Measurements from ENCODE around the gene ARHGAP6.

Gene ARHGAP6

DNA sequence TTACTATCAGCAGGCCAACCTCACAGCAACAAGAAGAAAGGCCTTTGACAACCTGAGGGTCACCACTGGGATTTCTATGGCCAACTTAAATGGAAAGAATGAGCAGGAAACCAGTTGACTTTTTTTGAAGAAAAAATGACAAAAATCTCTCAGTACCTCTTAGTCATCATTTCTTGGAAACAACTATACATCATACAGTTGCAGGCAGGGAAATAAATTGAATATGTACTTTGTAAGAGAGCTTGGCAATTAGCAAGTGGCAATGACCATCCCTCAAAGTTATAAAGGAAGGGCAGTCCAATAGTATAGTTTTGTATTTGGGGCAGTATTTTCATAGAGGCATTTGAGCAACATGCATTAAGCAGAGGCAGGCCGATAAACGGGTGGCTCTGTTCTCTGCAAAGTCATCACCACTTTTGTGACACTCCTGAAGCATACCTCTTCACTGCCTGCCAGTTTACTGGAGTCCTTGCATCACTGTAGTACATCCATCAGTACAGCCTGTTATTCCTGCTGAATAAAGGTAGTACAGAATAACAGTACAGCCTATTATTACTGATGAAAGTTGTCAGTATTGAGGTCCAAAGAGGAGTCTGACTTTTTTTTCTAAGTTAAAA is 455.8 kb downstream of the ARHGAP6 start:
- no peak for FAIRE-seq

- peak; percentile 38 for FAIRE-seq
These were observed 459.0 kb downstream of the ARHGAP6 start for GRCh38 chrX:11206716-11207115.

DNA sequence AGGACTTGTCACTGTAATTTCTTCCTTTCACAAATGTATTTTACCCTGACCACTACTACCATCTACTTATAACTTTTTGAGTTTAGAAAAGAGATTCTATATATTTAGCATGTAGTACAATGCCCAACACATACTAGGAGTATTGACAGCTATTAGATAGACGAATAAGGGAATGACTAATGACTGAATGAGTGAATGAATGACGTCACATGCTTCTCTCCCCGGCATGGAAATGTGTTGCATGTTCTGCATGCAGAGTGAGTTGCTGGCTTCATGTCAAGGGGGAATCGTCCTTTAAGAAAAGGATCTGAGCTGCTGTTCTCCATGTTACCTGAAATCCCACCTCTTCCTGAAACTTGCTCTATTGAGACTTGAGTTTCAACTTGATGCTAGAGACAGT is 459.9 kb downstream of the ARHGAP6 start:
- FAIRE-seq: no peak

GRCh38 chrX:11197671-11198070 is 468.0 kb downstream of the ARHGAP6 start:
- FAIRE-seq: no peak

DNA sequence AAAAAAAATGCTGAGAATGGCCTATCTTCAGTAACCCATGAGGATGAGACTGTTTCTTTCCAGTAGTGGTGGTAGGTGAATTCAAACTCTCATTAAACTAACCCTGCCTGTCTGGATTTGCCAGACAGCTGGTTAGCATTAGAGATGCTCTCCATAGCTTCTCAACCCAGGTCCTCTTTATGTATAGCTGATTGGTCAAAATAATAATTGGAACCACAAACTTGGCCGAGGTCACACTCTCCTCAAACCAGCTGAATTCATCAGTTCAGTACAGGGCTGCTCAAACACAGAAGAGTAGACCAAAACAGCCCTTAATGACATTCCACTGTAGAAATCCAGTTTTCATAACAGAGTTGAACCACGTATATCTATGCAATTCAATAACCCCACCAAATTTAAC is 469.2 kb downstream of the ARHGAP6 start:
- no peak for FAIRE-seq

GRCh38 chrX:11193035-11193469 is 472.7 kb downstream of the ARHGAP6 start:
- FAIRE-seq: no peak

DNA sequence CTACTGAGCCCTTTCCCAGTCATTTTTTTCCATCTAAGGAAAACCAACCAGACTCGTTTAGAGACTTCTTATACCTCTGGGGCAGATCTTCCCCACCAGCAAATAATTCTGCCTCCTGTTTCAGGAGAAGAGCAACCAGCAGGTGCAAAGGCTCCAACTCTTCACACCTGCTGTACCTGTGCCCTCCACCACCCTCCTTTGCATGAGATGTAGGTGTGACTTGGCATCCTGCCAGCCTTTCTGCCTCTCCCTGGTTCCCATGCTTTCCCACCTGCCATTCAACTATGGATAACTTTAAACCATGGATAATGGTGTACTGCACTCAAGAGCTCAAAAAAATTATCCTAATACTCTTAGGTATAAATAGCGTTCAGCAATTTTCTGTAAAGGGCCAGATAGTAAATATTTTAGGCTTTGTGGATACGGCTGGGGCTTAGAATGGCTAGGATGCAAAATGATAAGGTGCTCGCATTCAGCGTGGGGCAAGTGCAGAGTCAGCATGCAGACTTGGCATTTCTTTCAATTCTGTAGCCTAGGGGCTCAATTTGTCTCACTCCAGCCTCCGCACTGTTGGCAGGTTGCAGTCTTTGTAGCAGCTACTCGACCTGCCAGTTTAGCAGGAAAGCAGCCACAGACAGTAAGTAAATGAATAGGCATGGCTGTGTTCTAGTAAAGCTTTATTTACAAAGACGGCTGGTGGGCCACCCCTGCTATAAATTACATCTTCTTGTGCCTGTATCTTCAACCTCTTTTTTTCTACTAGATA is 474.8 kb downstream of the ARHGAP6 start:
- no peak for FAIRE-seq

DNA sequence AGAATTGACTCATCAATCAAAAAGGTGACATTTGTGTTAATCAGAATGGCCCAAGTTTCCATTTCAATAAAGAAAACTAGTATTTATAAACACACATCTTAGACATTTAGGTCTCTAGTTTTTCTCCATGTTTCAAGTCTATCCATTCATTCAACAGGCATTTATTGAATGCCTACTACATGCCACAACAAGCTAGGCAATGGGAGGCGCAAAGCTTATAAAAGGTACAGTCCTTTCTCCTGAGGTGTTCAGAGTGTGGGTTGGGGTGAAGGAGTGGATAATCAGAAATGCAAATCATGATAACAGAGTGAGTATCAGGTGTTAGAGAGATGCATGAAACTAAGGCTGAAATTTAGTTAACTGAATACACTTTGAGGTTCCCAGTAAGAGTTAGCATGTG is 476.6 kb downstream of the ARHGAP6 start:
- no peak for FAIRE-seq

- no peak for FAIRE-seq
These were observed 477.1 kb downstream of the ARHGAP6 start for GRCh38 chrX:11188664-11189063.

DNA sequence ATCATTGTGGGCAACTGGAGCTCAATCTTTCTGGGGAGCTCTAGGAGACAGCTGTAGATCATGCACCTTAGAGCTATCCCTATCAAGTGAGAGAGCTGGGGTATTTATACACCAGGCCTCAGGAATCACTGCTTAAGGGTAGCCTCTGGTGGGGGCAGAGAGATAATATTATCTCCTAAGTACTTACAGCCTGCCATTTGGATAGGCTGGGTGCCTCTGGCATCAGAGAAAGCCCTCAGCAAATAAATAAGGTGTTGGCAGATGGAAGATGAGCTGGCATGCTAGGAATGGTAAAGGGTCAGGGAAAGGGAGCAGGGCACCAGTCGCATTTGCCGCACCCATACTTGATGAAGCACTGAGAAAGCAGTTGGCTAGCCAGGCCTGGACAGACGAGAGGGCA is 478.7 kb downstream of the ARHGAP6 start:
- no peak for FAIRE-seq

- no peak for FAIRE-seq
These were observed 479.9 kb downstream of the ARHGAP6 start for GRCh38 chrX:11185861-11186260.

DNA sequence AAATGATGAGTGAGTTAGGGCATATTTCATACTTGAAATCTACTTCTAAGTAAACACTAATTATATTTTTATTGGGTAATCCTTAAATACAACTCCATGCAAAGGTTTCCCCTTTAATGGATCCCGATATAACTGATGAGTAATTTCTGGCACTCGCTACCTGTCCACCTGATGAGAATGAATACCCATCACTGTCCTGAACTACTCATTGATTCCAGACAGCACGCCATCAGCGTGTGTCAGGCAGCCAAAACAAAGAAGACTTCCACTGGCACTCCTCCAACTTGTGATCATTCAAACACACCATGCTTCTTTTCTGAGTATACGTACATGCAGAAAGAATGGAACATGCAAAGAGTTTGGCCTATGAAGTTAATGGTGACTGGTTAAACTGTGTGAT is 485.1 kb downstream of the ARHGAP6 start:
- FAIRE-seq: no peak

DNA sequence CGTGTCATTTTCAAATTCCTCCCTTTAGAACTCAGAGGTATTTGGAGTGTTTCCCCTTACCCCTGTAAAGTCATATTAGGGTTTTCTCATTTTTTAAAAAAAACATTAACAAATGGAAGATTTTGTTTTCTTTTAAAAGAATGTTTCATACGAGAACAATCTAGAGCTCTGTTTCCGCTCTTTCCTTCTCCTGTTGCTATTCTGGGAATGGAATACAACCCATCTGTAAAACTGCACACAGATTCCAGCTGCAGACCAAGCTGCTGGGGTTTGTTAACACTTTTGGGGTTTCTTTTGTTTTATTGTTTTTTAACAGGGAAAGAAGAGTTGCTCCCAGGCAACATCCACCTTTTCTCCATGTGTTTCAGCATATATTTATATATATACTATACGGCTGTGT is 493.3 kb downstream of the ARHGAP6 start:
- no peak for FAIRE-seq

GRCh38 chrX:11171956-11172355 is 493.8 kb downstream of the ARHGAP6 start:
- no peak for FAIRE-seq

- no peak for FAIRE-seq
These were observed 501.3 kb downstream of the ARHGAP6 start for GRCh38 chrX:11164433-11164832.

DNA sequence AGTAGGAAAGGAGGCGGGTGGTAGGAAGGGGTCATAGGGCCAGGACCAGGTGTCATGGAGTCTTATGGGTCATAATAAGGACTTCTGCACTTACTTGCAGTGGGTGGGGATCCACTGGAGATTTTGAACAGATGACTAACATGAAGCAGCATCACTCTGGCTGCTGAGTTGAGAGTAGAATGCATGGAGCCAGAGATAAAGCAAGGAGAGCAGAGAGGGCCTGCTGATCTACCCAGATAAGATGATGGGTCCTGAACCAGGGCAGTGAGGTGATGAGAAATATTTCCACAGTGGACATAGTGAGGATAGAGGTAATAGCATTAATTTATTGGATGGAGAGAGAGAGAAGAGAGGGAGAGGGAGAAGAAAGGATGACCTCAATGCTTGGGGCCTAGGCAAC is 506.6 kb downstream of the ARHGAP6 start:
- FAIRE-seq: no peak

DNA sequence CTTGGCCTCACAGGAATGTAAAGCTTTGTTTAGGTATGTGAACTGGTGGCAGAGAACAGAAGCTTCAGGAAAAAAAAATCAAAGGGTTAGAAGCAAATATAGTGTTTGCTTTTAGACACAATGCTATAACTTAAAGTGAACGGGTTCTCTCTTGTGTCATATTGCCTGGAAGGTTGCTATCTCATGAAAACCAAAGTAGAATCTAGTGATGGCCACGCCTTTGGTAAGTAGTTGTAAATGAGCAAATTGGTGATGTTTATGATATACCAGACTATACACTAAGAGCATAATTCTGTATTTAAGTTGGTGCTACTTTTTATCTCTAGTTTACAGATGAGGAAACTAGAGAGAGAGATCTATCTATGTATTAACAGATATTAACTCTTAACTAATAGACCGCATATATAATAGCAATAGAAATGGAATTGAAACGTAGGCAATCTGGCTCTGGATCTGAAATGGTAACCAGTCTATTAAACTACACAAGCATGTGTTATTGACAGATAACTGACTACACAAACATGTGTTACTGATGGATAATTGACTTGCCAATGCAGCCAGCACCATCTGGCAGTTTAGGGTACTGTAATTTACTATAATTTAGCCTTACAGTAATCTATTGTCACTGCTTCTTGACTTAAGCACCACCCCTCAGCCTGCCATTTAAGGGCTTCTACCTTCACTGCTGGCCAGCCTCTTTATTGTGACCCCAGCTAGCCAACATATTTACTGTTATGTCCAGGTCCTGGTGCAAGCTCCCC is 513.7 kb downstream of the ARHGAP6 start:
- FAIRE-seq: peak; percentile 47

DNA sequence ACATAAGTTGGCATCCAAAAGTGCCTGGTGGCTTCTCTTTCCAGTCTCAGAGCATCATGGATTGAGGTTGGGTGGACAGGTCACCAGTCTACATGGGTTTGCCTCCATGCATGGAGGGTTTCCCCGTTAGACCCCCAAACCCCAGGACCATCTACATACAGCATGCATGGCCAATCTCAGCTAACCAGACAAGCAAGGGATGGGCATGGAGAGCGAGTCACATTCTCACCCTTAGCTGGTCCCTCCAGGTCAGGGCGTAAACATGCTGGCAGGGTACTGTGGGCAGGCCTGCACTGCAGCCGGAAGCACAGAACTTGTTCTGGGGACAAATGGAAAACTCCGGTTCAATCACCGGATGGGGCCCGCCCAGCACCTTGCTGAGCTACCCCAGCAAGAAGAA is 517.3 kb downstream of the ARHGAP6 start:
- no peak for FAIRE-seq

DNA sequence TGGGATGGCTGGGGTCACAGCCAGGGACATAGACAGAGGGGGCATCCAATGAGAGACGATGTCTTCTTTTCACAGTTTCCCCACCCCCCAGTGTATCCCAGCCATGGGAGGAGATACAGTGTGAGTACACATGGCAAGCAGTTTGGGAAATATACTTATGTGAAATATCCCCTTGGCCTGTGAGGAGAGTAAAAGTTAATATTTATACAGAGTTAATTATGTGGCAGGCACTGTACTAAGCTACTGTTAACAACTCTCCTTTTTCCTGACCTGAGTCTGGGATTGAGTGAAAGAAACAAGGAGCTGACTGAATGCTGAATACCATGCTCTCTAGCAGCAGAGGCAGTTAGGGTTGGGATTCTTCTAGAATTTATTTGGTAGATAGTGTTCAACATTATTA is 519.3 kb downstream of the ARHGAP6 start:
- FAIRE-seq: no peak

DNA sequence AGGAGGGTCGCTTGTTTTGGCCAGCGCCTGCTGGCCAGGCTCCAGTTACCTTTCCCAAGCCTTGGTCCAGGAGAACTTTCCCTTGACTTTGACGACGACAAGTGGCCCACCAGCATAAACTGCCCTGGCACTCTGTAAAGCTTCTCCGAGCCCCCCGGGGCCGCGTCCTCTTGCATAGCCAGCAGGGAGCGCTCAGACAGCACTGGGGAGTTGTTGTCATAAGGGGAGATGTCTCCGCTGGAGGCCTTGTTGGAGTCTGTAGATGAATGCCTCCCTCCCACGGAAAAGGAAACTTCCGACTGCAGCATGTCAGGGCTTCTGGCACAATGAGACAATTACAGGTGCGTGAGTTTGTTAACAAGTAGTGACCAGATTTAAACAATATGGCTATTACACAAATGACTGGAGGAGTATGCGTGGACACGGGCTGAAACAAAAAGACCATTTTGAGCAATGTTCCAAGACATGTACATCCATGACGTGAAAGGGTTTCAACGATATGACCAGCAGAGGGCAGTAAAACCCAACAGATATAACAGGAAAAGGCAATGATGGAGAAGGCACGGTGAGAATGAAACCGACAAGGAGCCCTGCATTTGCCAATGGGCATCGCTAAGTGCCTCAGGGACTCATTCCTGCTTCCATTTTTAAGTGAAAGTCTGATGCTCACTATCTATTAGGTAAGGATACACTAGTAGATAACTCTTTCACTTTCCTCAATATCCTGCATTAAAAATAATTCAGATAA is 521.6 kb downstream of the ARHGAP6 start:
- no peak for FAIRE-seq

DNA sequence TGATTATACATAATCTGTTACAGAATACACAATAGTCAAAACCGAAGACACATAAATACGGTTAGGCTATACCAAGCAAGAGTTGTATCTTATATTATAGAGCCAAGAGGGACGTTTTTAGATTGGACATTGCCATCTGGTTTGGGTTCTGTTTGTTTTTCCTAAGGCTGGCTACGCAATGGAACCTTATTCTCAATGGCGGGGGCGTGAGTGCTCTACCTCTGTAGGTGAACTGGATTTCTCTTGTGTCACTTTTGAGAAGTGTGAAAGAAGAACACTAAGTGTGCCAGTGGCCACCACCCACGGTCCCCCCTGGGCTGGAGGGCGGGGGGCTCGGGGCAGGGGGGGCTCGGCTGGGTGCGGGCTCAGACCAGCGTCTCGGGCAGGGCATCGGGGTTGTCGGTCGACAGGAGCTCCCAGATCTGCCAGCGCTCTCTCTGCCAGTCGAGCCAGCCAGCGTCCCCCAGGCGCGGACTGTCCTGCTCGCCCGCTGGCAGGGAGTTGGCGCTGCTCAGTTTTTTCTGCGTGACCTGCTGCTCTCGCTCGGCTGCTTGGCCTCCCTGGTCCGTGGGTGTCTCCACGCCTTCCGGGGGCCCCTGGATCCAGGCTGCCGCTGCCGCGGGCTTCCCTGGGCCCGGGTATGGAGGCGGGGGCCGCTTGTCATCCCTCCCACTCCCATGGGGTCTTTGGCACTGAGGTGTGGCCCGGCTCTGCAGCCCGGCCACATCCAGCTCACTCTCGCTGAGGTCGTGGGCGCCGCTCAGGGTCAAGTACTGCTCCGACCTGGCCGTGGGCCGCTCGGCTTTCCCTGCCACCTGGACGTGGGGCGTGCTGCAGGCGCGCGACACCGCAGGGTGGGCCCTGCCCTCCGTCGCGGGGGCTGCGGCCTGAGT is 527.0 kb downstream of the ARHGAP6 start:
- no peak for FAIRE-seq

GRCh38 chrX:11137543-11138139 is 528.1 kb downstream of the ARHGAP6 start:
- FAIRE-seq: peak; percentile 99
